Fibroblast of gingiva (primary cell): ENCODE data around the gene CCDC171.
"Not testable (repeated sequence)": the region's sequence is repeated elsewhere in the genome, so short reads cannot be mapped to it uniquely, and the experiment has no call there.

ENCODE experiments used
- DNase-seq: peaks from one replicate; pipeline ENCODE4 v3.0.0-alpha.2; 2011; ENCODE audit warnings: low read depth

The CCDC171 gene

DNA sequence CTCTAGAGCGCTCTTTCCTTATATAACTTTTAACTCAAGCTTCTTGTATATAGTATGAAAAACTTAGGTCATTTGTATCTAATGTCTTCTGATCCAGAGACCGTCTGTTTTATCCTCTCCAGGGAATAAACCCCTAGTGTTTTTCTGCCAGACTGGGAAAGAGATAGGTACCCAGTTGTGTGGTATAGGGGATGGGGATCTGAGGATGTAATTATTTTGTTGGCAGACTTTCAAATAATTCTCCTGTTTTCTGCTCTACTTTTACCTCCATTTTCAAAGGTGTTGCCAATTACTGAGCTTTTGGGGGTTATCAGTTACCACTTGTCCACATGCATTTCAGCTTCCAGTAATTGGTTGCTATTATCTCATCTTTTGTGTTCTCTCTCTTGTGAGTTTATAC lies 17.9 kb downstream of the CCDC171 start:
- DNase-seq: no peak

DNA sequence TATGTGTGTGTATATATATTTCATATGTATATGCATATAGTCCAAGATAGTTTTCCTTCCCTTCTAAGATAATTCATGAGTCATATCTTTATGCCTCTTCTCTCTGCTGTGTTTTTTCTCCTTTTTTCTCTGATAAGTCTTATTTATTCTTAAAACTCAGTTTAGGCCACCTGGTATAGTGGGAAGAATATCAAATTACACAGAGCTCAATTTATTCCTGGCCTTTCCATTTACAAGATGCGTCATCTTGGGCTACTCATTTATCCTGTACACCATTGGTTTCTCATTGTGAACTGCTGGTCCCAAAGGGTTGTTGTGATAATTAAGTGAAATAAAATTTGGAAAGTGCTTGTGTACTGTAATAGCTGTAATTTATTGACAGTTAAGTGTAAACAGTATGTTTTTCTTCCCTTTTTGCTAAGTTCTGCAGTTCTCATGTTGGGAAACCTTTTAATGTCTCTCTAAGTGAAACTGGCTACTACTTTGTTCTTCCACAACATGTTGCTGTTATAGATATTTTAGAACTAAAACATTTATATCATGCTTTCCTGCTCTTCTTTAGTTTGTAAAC lies 19.4 kb downstream of the CCDC171 start:
- DNase-seq: no peak

DNA sequence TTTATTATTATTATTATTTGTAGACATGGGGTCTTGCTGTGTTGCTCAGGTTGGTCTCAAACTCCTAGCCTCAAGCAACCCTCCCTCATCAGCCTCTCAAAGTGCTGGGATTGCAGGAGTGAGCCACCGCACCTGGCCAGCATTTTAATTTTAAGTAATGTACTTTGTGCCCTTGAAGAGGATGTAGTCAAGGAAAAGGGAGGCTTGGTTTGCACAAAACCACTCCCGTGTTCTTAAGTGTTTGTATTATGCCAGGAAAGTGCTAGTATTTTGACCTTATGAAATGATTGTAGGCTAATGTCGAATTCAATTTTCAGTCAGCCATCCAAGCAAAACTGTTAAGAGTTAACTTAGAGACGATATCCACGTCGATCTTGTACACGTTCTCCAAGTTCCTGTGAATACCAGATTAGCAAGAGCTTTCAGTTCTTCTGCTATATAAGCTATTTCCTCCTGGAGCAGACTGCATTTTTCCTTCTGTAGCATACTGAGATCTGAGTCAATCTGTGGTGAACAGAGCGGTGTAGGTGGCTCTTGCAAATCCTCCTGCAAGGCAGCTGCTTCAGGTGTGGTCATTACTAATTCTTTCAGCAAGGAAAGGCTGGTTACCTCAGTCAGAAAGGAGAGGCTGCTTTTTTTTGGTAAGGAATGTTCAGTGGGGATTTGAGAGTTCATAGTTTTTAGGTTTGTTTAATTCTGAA lies 23.7 kb downstream of the CCDC171 start:
- no peak for DNase-seq

DNA sequence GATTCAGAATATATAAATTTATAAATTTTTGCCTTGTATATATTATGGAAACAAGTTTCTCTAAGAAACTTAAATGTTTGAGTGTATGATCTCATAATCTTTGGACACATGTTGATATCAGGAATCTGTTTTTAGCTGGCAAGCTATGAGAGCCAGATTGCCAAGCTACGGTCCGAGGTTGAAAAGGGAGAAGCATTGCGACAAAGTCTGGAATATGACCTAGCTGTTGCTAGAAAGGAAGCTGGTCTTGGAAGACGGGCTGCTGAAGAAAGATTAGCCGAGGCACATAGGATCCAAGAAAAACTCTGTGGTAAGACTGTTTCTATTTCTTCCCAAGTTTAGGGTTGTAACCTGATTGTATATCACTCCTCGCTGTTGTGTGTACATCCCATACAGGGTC lies 25.9 kb downstream of the CCDC171 start:
- DNase-seq: peak; percentile 1

DNA sequence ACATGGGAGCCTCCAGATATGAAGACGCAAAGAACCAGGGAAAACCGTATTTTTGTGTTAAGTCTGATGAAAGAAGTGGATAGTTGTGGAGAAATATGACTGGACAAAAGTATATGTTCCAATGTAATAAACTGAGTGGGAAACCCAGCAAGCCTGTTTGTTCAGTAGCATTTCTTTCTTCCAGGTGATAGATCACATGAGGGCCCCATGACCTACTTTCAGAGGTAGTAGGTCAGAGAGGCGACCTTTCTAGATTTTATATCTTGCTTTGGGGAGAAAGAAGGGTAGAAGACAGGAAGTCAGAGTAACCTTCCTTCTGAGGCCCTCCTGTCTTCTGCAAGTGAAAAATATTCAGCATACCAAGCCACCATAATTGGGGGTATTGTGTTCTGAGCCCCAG lies 31.5 kb downstream of the CCDC171 start:
- DNase-seq: no peak

DNA sequence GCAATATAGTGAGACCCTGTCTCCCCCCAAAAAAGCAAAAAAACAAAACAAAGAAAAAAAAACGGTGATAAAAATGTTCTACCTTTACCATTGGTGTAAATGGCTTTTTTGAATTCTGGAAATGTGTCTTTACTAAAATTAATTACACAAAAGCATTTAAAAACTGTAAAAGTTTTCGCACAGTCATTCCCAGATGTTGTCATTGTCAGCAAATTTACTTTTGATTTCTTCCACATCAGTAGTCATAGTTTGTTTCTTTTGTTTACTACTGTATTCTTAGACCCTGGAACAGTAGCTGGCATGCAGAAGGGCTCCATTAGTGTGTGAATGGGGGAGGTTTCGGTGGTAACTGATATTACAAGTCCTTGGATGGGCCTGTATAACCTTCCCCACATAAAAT lies 39.5 kb downstream of the CCDC171 start:
- no peak for DNase-seq

DNA sequence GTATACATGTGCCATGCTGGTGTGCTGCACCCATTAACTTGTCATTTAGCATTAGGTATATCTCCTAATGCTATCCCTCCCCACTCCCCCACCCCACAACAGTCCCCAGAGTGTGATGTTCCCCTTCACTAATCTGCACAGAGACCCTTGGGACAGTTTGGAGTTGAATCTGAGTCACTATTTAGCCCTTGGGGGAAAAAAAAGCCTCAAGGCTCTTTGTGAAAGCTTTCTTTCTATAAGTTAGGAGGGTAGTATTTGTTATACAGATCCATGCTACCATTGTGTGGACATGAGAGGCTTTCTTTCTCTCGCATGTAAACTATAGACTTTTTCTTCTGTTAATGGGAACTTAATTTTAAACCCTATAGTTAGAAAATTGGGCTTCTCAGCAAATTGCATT lies 40.1 kb downstream of the CCDC171 start:
- DNase-seq: not testable (repeated sequence)

DNA sequence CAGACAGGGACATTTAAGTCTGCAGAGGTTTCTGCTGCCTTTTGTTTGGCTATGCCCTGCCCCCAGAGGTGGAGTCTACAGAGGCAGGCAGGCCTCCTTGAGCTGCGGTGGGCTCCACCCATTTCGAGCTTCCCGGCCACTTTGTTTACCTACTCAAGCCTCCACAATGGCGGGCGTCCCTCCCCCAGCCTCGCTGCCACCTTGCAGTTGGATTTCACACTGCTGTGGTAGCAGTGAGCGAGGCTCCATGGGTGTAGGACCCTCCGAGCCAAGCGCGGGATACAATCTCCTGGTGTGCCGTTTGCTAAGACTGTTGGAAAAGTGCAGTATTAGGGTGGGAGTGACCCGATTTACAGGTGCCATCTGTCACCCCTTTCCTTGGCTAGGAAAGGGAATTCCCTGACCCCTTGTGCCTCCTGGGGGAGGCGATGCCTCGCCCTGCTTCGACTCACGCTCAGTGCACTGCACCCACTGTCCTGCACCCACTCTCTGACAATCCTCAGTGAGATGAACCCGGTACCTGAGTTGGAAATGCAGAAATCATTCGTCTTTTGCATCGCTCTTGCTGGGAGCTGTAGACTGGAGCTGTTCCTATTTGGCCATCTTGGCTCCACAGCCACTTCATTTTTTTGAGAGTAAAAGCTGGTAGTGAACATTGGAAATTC lies 48.0 kb downstream of the CCDC171 start:
- not testable (repeated sequence) for DNase-seq

DNA sequence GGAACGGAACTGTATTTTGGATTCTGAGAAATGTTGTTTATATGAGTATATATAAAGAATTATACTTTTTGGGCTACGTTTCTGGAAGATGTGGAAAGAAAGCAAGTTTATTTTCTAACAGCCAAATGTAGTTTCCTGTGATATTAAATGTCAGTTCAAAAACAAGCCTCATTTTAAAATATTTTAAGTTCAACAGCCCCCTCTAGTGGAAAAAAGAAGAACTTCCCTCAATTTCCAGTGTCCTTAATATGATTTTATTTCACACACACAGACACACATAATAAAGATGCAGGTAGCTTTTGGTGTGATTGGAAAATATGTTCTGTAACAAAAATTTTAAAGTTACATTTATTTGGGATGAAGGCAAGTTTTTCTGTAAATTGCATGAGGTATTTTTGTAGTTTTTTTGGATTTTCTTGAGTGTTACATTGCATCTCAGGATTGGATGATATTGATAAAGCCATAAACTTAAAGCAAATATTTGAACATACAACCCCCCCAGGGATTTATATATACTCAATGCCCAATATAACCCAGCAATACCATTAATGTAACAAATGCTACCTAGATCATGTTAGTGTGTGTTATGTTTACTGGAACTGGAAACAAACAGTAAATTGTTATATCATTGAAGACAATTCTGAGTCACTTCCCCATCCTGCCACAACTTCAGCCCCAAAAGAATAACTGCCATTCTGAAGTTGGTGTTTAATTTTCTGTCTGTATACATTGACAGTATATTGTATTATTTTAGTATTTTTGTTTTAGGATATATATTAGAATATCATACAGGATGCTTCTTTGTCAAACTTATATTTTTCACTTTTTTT lies 54.0 kb downstream of the CCDC171 start:
- DNase-seq: peak; percentile 26

DNA sequence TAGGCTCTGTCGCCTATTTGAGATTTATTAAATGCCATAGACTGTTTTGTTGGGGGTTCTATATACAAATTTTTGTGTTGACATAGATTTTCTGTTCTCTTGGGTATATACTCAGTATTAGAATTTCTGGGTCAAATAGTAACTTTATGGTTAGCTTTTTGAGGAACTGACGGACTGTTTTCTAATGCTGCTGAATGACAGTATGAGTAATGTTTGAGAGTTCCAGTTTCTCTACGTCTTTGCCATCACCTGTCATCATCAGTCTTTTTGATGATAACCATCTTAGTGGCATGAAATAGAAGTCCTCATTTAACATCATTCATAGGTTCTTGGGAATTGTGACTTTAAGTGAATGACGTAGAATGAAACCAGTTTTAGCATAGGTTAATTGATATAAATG lies 60.1 kb downstream of the CCDC171 start:
- no peak for DNase-seq

DNA sequence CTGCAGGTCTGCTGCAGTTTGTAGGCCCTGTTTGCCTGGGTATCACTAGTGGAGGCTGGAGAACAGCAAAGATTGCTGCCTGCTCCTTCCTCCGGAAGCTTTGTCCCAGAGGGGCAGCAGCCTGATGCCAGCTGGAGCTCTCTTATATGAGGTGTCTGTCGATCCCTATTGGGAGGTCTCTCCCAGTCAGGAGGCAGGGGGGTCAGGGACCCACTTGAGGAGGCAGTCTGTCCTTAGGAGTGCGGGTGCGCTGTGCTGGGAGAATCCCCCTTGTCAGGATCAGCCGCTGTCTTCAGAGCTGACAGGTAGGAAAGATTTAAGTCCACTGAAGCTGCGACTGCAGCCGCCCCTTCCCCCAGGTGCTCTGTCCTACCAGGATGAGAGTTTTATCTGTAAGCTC lies 64.9 kb downstream of the CCDC171 start:
- DNase-seq: no peak

DNA sequence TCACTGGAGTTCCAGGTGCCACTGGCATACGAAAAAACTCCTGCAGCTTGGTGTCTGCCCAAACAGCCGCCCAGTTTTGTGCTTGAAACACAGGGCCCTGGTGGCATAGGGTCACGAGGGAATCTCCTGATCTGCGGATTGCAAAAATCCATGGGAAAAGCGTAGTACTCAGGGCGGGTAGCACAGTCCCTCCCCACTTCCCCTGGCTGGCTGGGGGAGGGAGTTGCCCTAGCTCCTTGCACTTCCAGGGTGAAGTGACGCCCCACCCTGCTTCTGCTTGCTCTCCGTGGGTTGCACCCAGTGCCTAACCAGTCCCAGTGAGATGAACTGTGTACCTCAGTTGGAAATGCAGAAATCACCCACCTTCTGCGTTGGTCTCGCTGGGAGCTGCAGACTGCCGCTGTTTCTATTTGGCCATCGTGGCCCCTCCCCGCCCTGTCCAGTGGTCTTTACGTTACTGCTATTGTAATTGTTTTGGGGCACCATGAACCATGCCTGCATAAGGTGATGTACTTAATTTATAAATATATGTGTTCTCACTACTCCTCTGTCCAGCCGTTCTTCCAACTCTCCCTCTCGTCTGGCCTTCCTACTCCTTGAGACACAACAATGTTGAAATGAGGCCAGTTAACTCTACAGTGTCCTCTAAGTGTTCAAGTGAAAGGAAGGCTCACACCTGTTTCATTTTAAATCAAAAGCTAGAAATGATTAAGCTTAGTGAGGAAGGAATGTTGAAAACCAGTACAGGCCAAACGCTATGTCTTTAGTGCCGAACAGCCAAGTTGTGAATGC lies 65.9 kb downstream of the CCDC171 start:
- DNase-seq: no peak

DNA sequence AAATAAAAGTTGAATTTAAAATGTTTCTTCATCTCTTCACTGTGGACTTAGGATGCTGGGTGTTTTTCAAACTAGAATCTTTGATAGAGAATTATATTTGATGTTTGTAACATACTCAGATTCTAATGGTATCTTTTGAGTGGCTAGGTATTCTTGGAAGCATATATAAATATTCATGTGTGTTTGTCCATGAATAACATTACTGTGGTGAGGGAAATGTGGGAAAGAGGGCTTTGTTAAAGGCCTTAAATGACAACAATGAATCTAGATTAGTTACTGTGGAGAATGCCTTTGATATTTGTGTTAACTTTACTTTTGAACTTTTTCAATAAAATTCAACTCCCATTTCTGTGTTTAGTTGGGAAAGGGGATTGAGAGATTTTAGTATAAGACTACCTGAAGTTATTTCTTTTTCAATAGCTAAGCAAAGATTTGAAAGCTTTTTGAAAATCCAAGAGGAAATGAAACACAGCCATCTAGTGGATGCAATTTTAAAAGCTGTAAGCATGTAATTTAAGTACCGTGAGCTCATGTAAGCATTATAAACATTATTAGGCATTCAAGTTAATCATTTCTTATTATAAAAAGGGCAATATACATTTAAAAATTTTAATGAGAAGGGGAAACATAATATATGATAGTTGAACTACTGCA lies 69.6 kb downstream of the CCDC171 start:
- peak; percentile 13 for DNase-seq

DNA sequence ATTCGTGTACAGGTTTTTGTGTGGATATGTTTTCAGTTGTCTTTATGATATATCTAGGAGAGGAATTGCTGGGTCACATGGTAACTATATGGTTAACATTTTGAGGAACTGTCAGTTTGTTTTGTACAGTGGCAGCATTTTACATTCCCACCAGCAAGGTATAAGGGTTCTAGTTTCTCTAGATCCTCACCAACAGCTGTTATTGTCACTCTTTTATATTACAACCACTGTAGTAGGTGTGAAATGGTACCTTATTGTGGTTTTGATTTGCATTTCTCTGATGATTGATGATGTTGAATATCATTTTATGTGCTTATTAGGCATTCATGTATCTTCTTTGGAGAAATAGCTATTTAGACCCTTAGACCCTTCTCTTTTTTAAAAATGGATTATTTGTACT lies 82.9 kb downstream of the CCDC171 start:
- no peak for DNase-seq

DNA sequence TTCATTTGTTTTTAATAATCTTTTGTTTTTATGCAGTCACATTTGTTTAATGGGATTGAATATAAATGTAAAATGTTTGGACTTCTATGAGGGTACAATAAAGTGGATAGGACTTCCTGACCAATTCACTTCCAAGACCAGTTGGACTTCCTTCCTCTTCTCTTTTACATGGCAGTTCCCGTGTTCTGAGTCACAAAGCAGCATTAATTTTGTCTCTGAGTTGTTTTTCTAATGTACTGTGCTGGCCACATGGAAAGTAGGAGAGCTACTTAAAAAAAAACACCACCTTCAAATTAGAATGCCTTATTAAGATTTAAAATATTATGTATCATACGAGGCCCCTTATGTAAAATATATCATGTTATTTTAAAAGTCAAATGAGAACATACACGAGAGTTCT lies 87.3 kb downstream of the CCDC171 start:
- no peak for DNase-seq

DNA sequence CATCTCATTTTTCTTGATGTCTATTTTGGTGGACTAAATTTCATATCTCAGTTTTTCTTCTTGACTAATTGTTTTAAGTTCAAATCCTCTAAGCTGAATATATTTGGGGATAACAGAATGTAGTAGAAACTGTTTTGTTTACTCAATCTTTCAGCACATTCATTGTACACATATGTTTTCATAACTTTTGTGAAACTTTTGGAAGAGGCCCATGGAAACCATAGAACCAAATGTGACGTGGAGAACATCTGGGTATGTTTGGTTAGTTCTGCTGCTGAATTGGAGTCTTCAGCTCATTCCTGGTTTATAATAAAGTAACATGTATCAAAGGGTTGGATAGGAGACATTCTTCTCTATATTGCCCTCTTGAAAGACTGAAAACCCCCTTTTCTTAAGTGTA lies 88.4 kb downstream of the CCDC171 start:
- DNase-seq: peak; percentile 68

DNA sequence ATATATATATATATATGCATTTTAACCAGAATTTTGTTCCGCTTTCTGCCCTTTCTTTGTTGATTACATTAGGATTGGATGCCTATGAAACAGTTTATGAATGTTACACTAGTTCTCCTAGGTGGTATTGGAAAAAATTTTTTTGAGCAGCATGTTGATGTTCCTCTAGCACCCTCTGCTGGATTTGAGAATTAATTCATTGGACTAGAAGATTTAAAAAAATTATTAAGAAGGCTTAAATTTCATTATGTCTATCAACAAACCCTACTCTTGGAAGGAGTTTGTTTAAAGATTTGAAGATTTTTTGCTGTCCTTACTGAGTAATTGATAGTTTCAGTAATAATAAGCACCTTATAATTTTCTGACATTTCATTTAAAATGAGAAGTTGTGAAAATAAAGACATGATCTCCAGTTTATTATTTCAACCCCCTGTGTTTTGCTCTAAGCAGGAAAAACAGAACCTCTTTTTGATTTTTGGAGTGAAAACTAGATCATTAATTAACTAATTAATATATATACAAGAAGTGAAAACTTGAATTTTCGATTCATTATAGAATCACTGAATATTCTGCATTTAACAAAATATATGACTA lies 89.6 kb downstream of the CCDC171 start:
- DNase-seq: peak; percentile 51

DNA sequence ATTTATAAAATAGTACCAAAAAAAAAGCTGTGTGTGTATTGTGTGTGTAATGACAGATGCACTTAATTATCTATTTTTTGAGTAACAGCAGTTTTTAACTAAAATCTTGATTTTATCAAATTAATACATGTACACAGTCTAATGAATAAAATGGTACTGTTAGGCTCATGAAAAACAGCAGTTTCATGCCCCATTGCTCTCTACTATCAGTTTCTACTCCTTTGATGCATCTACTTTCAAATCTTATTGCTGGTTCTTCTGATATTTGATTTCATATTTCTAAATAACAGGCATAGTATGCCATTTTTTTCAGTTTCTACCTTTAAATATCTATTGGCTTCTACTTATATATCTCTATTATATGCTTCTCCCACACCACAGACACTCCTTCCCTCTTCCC lies 117.4 kb downstream of the CCDC171 start:
- DNase-seq: no peak

DNA sequence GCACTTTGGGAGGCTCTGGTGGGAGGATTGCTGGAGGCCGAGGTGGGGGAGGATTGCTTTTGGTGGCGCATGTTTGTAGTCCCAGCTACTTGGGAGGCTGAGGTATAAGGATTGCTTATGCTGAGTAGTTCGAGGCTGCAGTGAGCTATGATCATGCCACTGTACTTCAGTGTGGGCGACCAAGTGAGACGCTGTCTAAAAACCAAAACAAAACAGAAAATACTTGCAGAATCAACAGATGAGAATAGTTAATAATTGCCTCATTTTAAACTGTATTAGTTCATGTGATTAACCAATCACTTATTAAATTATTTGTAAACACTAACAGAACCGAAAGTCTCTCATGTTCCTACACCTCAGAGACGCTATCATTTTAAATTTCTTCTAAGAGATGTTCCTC lies 118.1 kb downstream of the CCDC171 start:
- DNase-seq: no peak

DNA sequence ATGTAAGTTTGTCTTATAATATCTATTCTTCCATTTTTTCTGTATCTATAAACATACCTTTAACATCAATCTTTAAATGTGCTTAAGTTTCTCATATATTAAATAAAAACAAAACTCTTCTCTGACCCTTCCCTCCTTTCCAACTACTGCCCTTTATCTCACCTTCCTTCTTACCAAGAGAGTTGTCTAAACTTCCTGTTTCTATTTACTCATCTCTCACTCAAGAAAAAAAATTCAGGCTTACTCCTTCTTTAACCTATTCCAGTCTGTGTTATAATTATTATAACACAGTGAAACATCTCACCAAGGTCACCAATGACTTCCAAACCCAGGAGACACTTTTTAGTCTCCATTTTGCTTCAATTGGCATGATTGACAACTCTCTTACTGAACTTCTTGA lies 140.9 kb downstream of the CCDC171 start:
- DNase-seq: no peak

DNA sequence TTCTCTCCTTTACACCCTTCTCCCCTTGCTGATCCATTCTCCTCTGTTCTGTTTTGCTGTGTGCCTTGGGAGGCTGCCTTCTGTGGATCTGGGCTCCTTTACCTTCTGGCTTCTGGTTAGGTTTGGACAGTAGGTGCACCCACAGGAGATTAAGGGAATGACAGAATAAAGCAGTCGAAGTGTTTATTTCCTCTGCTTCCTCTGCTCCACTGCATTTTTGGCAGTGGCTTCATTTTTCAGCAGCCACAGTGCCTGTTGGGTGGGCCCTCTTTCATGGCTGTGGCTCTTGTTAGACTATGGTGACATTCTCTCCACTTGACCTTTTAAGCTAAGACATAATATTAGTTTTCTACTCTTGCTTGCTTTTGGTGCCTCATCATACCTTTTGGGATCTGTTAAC lies 144.1 kb downstream of the CCDC171 start:
- DNase-seq: no peak
